Measurements from ENCODE around the gene ABHD11. TPM values are rescaled to one million over a fixed set of nuclear protein-coding genes. Genes with fewer than 3 reads are reported as not detected.

Gene ABHD11
- total and polyA plus RNA-seq, 9 of the 15 experiments (the other 6 are each of a cell fraction or from before 2014, with no cell fraction given): 7.7 to 44.2 (median 18.9) TPM

- in situ Hi-C loops (cut with MboI): no loop called here
- no peaks in the 10 kb centered on the region for H3K9me3 ChIP-seq (replicated peaks; ENCODE audit: control insufficient read depth, insufficient read depth, low read depth, low read length)
- H3K27me3 ChIP-seq (ENCODE audit: control insufficient read depth in 2 of 2, insufficient read depth in 2 of 2, low read length in 2 of 2): no peaks in the 10 kb centered on the region; a peak in 1 of 5 replicates
- FAIRE-seq (no peak), DNase-seq (ENCODE audit: extremely low read depth in 1 of 4, low spot score in 3 of 4) (no peak), ATAC-seq (no peak)
- no peaks in the 10 kb centered on the region for H3K79me2 ChIP-seq (ENCODE audit: control insufficient read depth, insufficient read depth, low read length)
- H3K9ac ChIP-seq (ENCODE audit: insufficient read depth in 1 of 2, low read depth in 2 of 2, low read length in 2 of 2): peak overlapping the region in 1 of 2 experiments; percentile 79; a peak in 2 of 4 replicates
- H3K4me3 ChIP-seq: no peak overlapping the region
- ChIA-PET POLR2A (interaction anchor here (0.5 to 3.3 kb wide), 5 partner anchors 8 to 180 kb away, joined by 3 to 16 read pairs (median 6); partner anchors contain the start of gene STX1A), CTCF (ENCODE audit: low intra/inter-chr PET ratio) (no interaction called here)
- intact Hi-C loops (cut with micrococcal nuclease): no loop called here
- BruUV-seq (replicated peaks): no TSS peak
- no peak overlapping the region for H3K4me2 ChIP-seq (ENCODE audit: insufficient read depth, low read length)
- H4K20me1 ChIP-seq (replicated peaks; ENCODE audit: control insufficient read depth, insufficient read depth, low read length): peaks cover 25% of the 10 kb centered on the region
- WGBS (ENCODE audit: insufficient coverage, low coverage, missing lambda C conversion rate): 76% methylated on average over 22 of the region's 23 CpGs
- no peaks in the 10 kb centered on the region for H3K9me1 ChIP-seq (ENCODE audit: control insufficient read depth, insufficient read depth, low read length)
- no peak overlapping the region for H3K27ac ChIP-seq (ENCODE audit: extremely low read depth, low read depth, low read length)
- peaks cover 21% of the 10 kb centered on the region; the same call in 2 of the 3 replicates for H3K36me3 ChIP-seq (ENCODE audit: control insufficient read depth, insufficient read depth, low read length)
- no peak overlapping the region for H2AFZ ChIP-seq (ENCODE audit: low read depth, low read length)
- H3K4me1 ChIP-seq (replicated peaks in 1 of 2; ENCODE audit: control insufficient read depth in 2 of 2, insufficient read depth in 2 of 2, low read length in 2 of 2): peaks cover 20 to 73% of the 10 kb centered on the region in 2 experiments; a peak in 4 of 5 replicates
- TF ChIP-seq PRDM10 (IDR thresholded peaks at IDR 0.05; ENCODE audit: partially characterized antibody) (peak; percentile 72), RERE (CRISPR knock-in tag; IDR thresholded peaks at IDR 0.05; ENCODE audit: borderline replicate concordance) (0 out of 2 replicates have a peak, but pooled peaks have one; percentile 2), POLR2A (conservative IDR thresholded peaks at IDR 0.05) (0 out of 2 replicates have a peak, but pooled peaks have one; percentile 11), ZNF740 (CRISPR knock-in tag; IDR thresholded peaks at IDR 0.05) (no peak), ZNF740 (tag; IDR thresholded peaks at IDR 0.05) (no peak), XRCC5 (IDR thresholded peaks at IDR 0.05; ENCODE audit: low read depth, low read length) (no peak), ATF3 (IDR thresholded peaks at IDR 0.05) (no peak), ATF3 (CRISPR knock-in tag; conservative IDR thresholded peaks at IDR 0.05) (no peak), ZKSCAN8 (CRISPR knock-in tag; IDR thresholded peaks at IDR 0.05) (no peak)
Measured at GRCh38 chr7:73704640-73705550, 33.7 kb downstream of the ABHD11 start.

All from K562 (cell line).